ENCODE measurements around the gene IP6K3.
A peak's percentile ranks its signal among the peaks of the same experiment; 100 is the strongest.

Gene IP6K3, protein sequence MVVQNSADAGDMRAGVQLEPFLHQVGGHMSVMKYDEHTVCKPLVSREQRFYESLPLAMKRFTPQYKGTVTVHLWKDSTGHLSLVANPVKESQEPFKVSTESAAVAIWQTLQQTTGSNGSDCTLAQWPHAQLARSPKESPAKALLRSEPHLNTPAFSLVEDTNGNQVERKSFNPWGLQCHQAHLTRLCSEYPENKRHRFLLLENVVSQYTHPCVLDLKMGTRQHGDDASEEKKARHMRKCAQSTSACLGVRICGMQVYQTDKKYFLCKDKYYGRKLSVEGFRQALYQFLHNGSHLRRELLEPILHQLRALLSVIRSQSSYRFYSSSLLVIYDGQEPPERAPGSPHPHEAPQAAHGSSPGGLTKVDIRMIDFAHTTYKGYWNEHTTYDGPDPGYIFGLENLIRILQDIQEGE

DNA sequence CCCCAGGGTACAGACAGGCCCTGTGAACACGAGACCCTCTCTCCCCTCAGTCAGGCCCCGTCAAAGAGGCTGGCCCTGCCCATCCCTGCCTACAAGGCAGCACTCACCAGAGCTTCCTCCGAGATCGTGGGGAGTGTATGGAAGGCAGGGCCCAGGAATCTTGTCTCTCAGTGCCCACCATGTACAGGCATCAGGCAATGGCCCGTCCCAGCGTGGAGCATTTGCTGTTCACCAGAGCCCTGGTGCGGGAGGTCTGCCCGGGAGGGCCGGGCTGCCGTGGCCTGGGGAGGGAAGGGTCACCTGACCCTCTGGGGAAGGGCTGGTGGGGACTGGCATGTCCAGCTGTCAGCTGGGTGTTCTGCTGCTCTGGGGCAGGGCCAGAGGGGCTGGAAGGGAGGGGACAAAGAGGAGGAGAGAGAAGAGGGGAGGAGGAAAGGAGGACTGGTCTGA lies at the start of gene IP6K3:
TSS of gene IP6K3 (minus strand) at position 255 of the 450 bp plus-strand sequence. CDS start 11,429 bp downstream, outside the sequence.
- DNase-seq (ENCODE audit: low spot score), result no peak

DNA sequence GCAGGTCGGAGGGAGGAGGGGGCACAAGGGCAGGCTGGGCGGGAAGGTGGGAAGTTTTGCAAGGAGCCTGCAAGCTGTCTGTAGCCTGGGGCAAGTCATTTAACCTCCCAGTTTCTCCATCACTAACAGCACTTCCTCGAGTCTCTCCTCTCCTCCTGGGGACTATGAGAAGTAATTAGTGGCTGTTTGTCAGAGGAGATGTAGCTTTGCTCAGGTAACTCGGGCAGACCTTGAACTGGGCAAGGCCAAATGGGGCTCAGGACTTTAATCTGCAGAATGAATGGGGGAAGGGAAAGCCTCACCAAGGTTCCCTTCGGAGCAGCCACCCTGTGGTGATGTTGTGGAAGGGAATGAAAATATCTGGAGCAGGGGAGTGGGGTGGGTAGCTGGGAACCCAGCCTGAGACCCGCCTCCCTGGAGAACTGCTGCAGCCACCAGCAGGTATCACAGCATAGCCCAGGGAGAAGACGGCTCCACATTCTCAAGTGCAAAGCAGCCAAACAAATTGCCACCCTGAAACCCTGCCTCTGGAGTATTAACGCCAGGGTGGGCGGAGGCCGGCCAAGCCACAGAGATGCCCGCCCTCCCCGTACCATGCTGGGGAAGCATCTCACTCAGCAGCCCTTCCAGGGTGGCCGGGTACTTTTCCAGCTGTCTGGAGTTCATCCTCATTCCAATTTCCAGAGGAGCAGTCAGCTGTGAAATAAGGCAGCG lies 48.4 kb upstream of the IP6K3 start:
- no peak for DNase-seq (ENCODE audit: low spot score)

DNA sequence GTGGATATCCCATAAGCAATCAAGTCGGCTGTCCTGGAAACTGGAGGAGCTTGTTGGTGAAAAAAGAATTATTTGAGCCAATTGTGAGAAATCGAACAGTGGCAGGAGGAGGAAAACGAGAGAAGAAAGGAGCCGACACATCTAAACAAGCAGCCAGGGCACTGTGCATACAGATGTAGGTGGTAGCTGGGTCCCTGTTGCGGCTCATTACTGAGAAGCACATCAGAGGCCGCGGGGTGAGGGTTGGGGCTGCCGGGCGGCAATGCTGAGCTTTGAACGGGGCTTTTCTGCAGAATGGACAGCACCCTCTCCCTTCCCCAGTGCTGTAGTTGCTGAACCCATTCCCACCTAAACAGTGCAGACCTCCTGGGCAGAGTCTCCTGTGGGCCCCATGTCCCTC lies 46.3 kb upstream of the IP6K3 start:
- no peak for DNase-seq (ENCODE audit: low spot score)

DNA sequence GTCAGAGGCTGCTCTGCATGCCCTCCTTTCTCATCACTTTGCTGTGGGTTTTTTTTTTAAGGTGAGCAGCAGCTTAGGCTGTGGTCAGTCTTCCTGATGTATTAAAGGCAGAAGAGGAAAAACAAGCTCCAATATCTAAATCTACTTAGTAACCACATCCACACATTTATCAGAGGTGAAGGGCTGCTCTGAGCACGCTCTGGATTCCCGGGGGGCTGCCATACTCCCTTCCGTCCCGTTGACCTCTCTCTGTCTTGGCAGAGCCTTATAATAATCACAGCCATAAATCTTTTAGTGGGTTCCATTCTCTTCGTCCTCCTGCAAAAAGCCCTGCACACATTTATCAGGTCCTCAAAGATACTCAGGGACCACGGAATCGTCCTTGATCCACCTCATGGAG lies 44.9 kb upstream of the IP6K3 start:
- DNase-seq (ENCODE audit: low spot score), result no peak

DNA sequence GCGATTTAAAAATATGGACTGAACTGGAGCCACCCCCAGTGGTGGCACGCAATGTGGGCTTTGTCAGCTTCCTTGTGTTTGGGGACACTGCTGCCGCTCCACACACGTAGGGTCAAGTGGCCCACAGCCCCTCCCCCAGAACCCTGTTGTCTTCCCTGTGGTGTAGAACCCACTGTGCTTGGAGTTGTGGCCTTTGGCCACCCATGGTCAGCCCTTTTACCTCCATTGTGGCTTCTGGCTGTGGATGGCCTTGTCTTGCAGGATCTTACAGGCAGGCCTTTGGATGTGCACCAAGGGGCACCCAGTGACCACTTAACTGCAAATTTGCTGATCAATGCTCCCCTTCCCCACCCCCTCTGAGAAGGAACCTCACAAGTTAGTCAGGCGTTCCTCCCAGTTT lies 44.2 kb upstream of the IP6K3 start:
- no peak for DNase-seq (ENCODE audit: low spot score)

DNA sequence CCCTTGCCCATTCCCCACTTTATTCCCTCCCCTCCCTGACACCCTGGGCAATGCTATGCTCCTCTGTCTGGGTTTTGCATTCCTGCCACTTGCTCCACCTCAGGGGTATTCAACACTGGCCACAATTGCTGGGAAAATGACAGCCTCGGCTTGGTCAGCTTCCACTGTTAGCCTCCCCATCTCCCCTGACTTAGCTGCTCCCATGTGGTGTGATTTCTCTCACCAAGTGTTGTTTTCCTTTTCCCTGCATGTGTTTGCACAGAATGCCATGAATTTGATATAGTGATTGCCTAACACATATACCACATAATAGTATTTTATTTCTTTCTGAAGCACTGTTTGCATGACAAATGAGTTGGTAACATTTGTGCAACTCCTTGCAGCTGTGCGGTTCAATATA lies 43.7 kb upstream of the IP6K3 start:
- no peak for DNase-seq (ENCODE audit: low spot score)

DNA sequence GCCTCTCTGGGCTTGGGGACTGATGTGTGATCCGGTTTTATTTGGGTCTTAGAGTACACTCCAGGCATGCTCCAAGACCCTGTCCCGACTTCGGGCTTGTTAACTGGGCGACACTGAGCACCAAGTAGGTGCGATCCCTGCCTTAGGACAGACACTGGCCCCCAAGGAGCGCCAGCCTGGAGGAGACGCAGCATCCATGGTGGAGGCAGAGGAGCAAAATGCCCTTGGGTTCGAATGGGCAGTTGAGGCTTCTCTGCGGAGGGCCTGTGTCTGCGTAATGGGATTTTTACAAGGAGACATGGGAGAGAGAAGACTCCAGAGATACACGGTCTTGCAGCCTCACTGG lies 42.8 kb upstream of the IP6K3 start:
- DNase-seq (ENCODE audit: low spot score), result no peak

DNA sequence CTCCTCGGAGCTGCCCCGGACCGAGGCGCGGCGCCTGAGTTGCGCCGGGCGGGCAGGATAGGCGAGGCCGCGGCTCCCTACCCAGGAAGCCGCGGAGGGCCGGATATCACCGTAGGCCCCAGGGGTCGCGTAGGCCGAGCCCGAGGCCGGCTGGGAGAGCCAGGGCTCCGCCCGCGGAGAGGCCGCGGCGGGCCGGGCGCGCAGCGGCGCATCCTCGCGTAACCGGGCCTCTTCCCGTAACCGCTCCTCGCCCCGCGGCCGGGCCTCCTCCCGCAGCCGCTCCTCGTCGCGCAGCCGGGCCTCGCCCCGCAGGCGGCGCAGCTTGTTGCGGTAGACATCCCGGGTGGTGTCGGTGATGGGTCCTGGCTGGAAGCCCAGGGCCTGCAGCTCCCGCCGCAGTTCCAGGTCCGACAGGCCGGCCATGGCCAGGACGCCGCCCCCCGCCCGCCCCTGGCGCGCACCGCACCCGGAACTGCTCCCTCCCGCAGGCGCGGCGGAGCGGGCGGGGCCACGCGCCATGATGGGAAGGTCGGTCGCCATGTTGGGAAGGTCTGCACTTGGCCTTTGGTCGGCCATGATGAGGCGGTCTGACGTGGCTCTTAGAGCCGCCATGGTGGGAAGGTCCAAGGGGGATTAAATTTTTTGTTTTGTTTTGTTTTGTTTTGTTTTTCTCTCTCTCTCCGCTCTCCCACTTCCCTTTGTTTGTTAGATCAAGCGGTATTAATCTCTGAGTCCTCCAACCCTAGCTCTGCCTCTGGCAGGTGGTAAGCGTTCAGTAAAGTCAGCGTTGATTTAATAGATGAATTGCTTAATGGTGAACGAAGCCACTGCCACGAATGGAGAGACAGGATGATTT lies 42.2 kb upstream of the IP6K3 start, which contains the start of gene LEMD2:
TSS of gene LEMD2 (minus strand) at position 437 of the 856 bp plus-strand sequence. CDS start at position 423, 14 bp downstream.
- peak; percentile 92 for DNase-seq (ENCODE audit: low spot score)

DNA sequence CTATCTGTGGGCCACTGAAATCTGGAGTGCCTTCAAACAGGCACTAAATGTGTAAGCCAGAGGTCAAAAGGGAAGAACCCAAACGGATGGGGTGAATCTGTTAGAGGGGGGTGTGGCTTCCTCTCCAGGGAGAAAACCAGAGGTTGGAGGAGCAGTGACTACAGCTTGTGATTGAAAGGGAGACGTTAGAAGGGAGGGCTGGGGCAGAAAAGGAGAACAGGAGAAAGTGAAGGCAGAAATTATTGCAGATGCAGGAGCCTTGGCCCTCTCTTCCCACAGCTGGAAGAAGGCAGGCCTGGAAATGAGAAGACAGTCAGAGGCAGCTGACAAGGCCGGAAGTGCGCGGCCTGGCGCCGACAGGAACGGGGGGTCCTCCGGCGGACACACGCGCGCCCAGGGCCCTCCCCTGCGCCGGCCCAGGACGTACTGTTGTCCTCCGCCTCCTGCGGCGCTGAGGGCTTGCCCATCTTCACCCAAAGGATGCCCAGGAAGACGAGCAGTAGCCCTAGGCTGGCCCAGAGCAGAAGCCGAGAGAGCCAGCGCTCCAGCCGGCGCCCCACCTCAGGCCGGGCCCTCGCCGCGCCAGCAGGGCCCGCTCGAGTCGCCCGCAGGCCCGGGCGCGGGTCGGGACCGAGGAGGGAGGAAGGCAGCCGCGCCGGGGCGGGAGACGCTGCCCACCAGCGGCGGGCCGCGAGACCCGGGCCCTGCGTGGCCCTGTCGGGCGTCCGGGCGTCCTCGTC lies 41.4 kb upstream of the IP6K3 start:
- peak; percentile 35 for DNase-seq (ENCODE audit: low spot score)

DNA sequence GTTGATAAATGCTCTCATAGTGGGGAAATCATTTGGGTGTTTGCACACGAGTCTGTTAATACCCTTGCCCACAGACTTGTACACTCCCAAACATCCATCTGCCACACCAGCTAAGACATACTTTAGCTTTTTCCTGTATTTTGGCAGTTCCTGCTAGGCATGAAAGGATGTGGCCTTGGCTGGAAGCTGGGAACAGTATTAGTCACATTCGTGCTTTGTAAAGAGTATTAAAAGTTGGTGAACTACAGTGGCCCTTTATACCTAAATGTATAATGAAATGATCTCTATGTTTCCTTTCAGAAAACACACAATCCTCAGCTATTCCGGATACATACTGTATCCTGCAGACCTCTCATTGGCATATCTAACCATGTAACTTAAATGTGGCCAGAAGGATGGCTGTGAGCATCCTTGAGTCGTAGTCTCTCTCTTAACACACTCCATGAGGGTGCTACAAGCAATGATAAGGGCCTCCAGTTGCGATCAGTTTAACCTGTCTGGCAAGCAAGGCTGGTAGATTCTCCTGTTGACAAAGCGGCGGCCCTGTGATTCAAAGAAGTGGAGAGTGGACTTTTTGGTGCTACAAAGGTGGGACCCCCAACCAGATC lies 40.7 kb upstream of the IP6K3 start:
- DNase-seq (ENCODE audit: low spot score), result no peak

DNA sequence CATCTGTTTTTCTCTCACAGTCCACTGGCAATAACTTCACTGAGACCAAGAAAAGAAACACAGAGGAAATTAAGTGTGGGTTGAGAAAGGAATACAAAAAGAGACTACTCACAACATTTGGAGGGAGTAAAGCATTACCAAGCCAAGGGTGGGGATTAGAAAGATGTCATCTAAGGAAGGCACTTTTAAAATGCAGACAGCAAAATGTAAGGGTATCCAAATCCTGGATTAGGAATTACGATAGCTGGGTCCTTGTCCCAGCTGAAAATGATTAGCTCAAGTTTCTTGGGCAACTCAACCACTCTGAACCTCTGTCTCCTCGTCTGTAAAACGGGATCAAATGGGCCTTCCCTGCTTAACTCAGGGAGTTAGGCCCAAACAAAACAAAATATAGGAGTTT lies 40.0 kb upstream of the IP6K3 start:
- DNase-seq (ENCODE audit: low spot score), result no peak

DNA sequence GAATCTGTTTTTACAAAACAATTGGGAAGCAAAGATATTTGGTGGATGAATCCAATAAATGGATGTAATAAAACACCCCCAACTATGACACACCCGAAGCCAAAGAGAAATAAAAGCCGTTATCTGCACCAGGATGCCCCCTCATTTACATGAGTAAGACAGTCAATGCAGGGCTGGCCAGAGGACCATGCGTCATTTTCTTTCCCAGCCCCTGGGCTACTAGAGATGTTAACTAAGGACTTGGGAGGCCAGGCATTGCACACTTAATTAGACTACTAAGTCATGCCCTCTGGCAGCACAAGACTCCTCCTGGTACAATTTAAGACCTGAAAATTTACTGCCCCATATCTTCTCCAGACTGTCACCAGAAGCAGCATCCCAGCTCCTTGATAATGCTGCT lies 39.1 kb upstream of the IP6K3 start:
- DNase-seq (ENCODE audit: low spot score), result no peak

DNA sequence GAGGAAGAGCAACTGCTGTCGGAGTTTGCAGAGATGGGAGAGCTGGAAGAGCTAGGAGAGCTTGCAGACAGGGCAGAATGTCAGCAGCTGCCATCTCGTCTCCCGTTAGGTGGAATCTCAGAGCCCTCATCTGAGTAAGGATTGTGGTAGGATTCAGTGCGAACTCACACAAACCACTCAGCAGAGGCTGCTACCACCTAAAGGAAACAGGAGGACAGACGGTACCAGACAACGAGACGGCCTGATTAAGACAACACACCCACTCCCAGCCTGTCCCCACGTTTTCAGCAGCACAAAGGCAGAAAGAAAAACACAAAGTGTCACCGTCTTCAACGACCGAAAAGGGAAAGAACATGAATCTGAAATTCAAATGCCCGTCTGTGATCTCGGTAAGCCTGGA lies 38.1 kb upstream of the IP6K3 start:
- DNase-seq (ENCODE audit: low spot score), result no peak

DNA sequence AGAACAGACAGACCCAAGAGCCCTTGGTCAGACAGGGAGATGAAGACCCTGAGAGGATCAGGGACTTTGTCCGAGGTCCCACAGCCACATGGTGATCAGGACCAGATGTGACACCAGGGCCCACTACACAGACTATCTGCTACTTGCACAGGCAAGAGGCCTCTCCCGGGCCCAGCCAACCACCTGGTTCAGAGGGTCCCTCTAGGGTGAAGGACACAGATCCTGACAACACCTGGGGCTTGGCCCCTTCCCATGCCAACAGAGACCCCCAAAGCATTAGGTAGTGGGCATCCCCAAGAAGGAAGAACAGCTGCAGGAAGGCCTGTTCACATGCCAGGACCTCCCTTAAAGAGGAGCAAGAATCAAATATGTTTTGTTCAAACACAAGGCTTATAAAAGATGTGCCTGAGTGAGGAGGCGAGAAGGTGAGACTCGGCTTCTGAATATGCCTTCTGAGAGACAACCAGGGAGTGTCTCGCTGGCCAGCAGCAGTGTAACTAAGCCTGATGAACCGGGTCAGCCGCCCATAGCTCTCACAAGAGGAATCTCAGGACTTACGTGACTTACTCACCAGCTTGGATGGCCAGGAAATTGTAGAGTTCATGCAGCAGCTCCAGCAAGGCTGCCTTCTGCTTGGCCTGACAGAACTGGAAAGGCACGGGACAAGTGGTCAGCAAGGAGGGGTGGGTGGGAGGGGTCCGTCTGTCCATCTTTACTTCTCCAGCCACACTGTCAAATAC lies 37.2 kb upstream of the IP6K3 start:
- DNase-seq (ENCODE audit: low spot score), result no peak

DNA sequence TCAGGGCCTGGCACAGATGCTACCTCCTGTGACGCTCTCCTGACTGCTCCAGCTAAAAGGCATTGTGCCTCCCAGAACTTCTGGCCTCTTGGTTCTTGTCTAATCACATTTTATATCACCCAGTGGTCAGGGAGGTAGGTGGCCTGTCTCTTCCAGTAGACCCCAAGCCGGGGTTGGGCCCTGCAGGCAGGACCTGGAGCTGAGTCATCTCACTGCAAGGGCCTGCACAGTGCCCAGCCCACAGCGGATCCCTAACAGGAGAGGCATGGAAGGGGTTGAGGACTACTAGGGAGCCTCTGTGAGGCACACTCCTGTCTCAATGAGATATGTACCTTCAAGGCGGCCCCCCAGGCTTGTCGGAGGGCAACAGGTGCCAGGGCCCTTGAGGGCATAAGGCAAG lies 35.9 kb upstream of the IP6K3 start:
- no peak for DNase-seq (ENCODE audit: low spot score)

DNA sequence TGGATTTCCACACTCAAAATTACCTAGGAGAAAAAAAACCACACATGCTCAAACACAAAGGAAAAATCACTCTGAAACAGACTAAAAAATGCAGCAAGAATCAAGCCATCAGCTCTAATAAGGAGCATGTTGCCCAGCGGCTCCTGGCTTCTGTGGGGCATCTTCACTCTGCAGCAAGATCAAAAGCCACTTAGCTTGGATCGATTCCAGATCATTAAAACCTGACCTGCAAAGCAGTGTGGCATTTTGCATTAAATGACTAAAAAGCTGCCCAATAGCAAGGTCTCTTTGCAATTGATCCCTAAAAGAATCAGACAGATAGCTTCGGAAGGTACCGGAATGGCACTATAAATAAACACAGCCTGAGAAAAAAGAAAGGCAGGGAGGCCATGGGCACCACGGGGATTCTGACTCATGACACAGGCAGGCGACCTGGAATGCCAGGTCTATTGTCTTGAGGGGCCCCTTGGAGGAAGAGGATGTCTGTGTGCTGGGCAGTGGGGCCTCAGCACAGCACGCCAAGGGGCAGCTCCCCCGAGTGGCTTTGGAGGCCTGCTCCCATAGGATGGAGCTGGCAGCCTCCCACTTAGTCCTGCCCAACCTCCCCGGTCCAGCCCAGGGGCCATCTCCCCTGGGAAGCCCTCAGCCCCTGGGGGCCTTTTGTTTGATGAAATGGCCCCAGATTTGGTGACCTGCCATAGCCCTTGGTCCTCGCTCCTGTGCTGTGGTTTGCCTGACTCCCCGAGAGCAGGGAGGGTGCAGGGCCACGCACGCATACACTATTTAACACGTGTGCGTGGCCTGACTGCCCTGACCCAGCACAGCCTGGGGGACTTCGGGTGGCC lies 34.6 kb upstream of the IP6K3 start:
- DNase-seq (ENCODE audit: low spot score), result peak; percentile 25

DNA sequence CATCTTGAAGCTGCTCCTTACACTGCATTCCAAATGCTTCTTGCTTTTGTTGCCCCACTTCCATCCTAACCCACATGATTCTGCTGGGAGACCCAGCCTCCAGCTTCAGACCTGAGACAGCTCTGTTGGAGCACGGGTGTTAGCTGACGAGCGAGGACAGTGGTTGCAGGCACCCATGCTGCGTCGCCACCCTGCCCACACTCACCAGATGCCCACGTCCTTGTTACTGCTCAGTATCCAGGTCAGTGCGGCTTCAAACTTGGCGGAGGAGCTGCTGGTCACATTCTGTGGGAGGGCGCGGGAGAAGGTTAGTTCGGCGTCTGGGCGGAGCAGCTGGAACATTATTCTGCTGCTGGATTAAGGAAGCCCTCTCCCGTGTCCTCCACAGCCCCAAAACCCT lies 33.2 kb upstream of the IP6K3 start:
- DNase-seq (ENCODE audit: low spot score), result no peak

DNA sequence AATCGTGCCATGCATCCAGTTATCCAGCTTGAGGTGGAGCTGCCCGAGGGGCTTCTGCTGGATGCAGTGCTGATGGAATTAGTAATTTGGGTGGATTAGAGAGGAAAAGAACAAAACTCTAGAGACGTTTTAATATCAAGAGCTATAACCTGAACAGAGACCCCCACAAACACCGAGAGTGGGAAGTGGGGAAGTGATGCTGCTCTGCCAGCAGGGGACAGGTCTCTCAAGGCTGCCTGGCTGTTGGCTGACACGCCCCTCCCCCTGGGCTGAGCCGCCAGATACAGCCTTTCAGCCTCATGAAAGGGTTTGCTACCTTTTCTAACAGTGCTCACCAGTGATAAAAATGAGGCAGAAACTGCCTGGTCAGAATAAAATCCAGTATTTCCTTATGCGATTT lies 32.6 kb upstream of the IP6K3 start:
- no peak for DNase-seq (ENCODE audit: low spot score)

DNA sequence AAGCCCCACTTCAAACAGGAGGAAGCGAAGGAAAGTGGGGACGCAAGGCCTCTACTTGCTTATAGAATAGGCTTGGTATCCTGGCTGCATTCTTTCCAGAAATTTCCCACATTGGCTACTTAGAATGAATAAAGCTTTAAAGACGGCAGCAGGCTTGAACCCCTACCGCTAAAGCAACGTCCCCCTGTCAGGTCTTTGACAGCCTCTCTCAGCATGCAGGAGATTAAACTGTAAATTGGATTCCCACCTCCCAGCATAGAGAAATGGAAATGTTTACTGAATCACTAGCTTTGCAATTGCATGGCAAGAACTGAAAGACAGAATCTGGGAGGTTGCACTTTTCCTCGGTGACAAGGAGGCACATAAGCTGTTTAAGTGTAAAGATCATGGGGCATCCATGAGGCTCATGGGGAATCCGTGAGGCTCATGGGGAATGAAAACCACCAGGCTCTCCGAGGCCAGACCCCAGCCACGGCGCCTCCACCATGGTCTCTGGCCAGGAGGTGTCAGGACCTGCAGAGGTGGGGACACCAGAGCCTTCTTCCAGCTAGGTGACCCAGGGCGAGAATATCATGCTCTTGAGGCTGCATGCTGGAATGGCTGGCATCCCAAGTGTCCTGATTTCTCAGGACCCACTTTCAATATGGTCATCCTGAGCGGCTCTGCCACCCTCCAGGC lies 31.9 kb upstream of the IP6K3 start:
- DNase-seq (ENCODE audit: low spot score), result no peak
